Keratinocyte (primary cell): Measurements from ENCODE around the gene GAREM1.

Source experiments
- CTCF ChIP-seq, 3 experiments: IDR thresholded peaks in 1 of 3; conservative IDR thresholded peaks in 1 of 3; optimal IDR thresholded peaks in 1 of 3; 2 replicates in 2 of 3; 3 replicates in 1 of 3; pipeline versions ENCODE3 to v1.5.1; 2011; ENCODE audit warnings: low read length in 3 of 3, mild to moderate bottlenecking in 3 of 3, moderate library complexity in 2 of 3, control low read depth in 1 of 3, inconsistent platforms in 1 of 3; ENCODE audit not compliant: insufficient read depth in 2 of 3; ENCODE audit errors: extremely low read depth in 1 of 3
- EZH2 ChIP-seq: IDR thresholded peaks from one replicate; pipeline ENCODE4 v1.6.1; 2012; ENCODE audit warnings: inconsistent platforms, mild to moderate bottlenecking, low read length, moderate library complexity

- TF ChIP-seq CTCF (optimal IDR thresholded peaks at IDR 0.05 in 1 of 3, IDR thresholded peaks at IDR 0.05 in 1 of 3, conservative IDR thresholded peaks at IDR 0.05 in 1 of 3; ENCODE audit: extremely low read depth in 1 of 3, insufficient read depth in 2 of 3, low read length in 3 of 3) (no peak), EZH2 (no peak)
Measured at GRCh38 chr18:32437100-32437834, 33.4 kb downstream of the GAREM1 start.
